Psoas muscle (tissue), 8 donors: ENCODE measurements around the gene RAD51B. TPM values are rescaled to one million over a fixed set of nuclear protein-coding genes. Genes with fewer than 3 reads are reported as not detected.

Source experiments
- ATAC-seq, 4 donors: fragments of 200-7000 bp; cut with Tn5 transposase; one replicate each; pipeline ENCODE4 v1.9.1; 2020; ENCODE audit warnings: moderate library complexity in 3 of 4, mild to moderate bottlenecking in 2 of 4
- DNase-seq, 2 donors: peaks; one replicate each; pipeline ENCODE4 v3.0.0-alpha.2; 2020
- H3K27ac ChIP-seq: fragments of 200-600 bp; one replicate; pipeline ENCODE4 v1.8.0; 2022
- H3K27me3 ChIP-seq, 3 donors: fragments of 200-600 bp in 1 of 3; one replicate each; pipeline versions ENCODE4 v1.6.1 to v1.8.0; 2013 to 2022; ENCODE audit warnings: low read length in 2 of 3, mild to moderate bottlenecking in 2 of 3, moderate library complexity in 1 of 3; ENCODE audit not compliant: insufficient read depth in 3 of 3
- H3K36me3 ChIP-seq, 2 donors: fragments of 200-600 bp in 1 of 2; one replicate each; pipeline versions ENCODE4 v1.6.1 to v1.8.0; 2013 to 2022; ENCODE audit warnings: low read depth in 1 of 2, mild to moderate bottlenecking in 1 of 2, moderate library complexity in 1 of 2; ENCODE audit not compliant: insufficient read depth in 1 of 2
- H3K4me1 ChIP-seq: fragments of 200-600 bp; one replicate; pipeline ENCODE4 v1.8.0; 2022
- H3K4me3 ChIP-seq: fragments of 200-600 bp; one replicate; pipeline ENCODE4 v1.8.0; 2022; ENCODE audit warnings: mild to moderate bottlenecking
- H3K9me3 ChIP-seq: fragments of 200-600 bp; one replicate; pipeline ENCODE4 v1.8.0; 2022
- WGBS, 3 donors: extraction: QIAGEN DNeasy Blood & Tissue Kit; methylation state at CpG; one replicate each; pipeline versions ENCODE4 v1.1.6 to v1.1.7; 2013; 5-methylcytosine and 5-hydroxymethylcytosine counted together
- intact Hi-C, 2 donors: fragments of 100-400 bp; cut with DNase I; formaldehyde crosslinking; loops; one replicate each; pipeline versions ENCODE4 v1.11.0 to v1.14.2; 2022
- polyA plus RNA-seq, 3 donors: library from polyadenylated mRNA; stranded (reverse); fragments of 200-250 nt; gene quantifications; one replicate each; pipeline ENCODE4 v1.2.3, GENCODE V29; 2013
- total RNA-seq, 4 donors: library from RNA; stranded (reverse); fragmentation: NEBNext Ultra II Directional in 2 of 4; extraction: Animal tissue kit (Norgen Biotek cat#: 25700) in 2 of 4; gene quantifications; one replicate each; pipeline versions ENCODE4 v1.2.1 to v1.2.4, GENCODE V29; 2021 to 2023
- TF ChIP-seq, protein P1 (sequence below): fragments of 200-600 bp; IDR thresholded peaks from one replicate; pipeline ENCODE4 v1.8.0; 2022; ENCODE audit warnings: antibody characterized with exemption
- donor health status: healthy with polysubstance abuse.
- donor health status: DM: no; HTN: no; CAD: no; lungs with moderate emphysema.
- donor health status: Bipolar disorder and iron deficiency.
- donor health status: healthy.
- donor health status: DM: yes; HTN: yes; CAD: no.
- donor health status: DM: no; HTN: no; CAD: no.
- donor health status: DM: no; HTN: no; CAD: no.
- donor health status: DM: yes; HTN: yes; CAD: no.

RAD51B gene
- total and polyA plus RNA-seq, 7 donors = 0.60 to 7.2 (median 2.2) TPM

DNA sequence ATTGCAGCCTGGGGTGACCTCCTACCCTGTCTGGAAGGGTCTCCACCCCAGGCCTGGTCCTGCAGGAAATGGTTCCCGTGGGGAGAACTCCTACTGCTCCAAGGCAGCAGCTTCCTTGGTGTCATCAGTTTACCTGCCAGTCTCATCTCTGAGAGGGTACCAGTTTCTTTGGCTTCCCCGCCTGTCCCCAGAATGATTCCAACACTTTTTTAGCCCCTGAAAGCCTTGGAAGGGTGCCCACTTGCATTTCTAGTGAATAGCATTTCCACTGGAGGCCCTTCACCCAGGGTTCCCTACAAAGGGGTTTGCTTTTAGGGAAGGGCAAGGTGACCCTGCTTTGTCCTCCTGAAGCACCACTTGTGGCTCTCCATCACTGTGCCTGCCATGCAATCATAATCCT lies 689.0 kb downstream of the RAD51B start:
- intact Hi-C loops = no loop called here
- no peak for DNase-seq
- Histone ChIP-seq H3K27ac (no peak overlapping the region), H3K36me3 (no peaks in the 10 kb centered on the region), H3K27me3 (no peaks in the 10 kb centered on the region), H3K9me3 (no peaks in the 10 kb centered on the region), H3K4me1 (peaks cover 3% of the 10 kb centered on the region), H3K4me3 (no peak overlapping the region)
- no peak for ATAC-seq
- TF ChIP-seq, protein P1, sequence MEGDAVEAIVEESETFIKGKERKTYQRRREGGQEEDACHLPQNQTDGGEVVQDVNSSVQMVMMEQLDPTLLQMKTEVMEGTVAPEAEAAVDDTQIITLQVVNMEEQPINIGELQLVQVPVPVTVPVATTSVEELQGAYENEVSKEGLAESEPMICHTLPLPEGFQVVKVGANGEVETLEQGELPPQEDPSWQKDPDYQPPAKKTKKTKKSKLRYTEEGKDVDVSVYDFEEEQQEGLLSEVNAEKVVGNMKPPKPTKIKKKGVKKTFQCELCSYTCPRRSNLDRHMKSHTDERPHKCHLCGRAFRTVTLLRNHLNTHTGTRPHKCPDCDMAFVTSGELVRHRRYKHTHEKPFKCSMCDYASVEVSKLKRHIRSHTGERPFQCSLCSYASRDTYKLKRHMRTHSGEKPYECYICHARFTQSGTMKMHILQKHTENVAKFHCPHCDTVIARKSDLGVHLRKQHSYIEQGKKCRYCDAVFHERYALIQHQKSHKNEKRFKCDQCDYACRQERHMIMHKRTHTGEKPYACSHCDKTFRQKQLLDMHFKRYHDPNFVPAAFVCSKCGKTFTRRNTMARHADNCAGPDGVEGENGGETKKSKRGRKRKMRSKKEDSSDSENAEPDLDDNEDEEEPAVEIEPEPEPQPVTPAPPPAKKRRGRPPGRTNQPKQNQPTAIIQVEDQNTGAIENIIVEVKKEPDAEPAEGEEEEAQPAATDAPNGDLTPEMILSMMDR = no peak
- WGBS, 3 donors = 75 to 99% (median 95%) methylated on average over 2 of the region's 2 CpGs

DNA sequence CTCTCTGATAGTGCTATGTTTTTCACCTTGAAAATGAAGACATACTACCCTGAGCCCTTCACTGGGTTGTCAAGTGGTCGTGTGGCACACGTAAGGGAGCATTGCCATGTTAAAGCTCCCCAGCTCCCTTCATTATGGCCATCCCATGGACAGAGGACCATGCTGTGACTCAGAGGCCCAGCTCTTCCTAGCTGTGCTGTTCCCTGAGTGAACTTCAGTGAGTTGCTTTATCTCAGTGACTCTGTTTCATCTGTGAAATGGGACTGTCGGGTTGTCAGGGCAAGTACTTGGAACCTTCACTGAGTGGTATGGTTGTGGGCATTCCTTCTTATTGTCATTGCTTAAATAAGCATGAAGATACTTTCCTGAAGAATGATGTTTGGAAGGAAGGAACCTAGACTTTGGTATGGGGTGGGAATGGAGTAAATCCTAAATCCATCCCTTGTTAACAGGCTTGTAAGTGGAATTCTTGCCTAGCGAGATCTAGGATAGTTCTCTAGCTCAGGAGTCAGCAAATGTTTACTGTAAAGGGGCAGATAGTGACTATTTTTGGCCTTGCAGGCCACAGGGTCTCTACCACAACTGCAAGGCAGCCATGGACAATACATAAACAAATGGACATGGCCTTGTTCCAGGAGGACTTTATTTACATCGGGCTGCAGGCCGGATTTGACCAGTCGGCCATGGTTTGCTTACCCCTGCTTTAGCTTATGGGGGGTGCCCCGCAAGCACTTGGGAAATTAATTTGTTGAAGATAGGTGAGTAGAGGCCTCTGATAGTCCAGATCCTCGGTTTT lies 689.8 kb downstream of the RAD51B start:
- ATAC-seq = no peak
- Histone ChIP-seq H3K4me3 (no peak overlapping the region), H3K27me3 (no peaks in the 10 kb centered on the region), H3K27ac (peak overlapping the region; percentile 16), H3K36me3 (no peaks in the 10 kb centered on the region), H3K4me1 (peaks cover 3% of the 10 kb centered on the region), H3K9me3 (no peaks in the 10 kb centered on the region)
- DNase-seq = no peak
- TF ChIP-seq, protein P1 = no peak
- WGBS, 3 donors = 83% methylated on average over 9 of the region's 9 CpGs
- intact Hi-C loops = no loop called here

DNA sequence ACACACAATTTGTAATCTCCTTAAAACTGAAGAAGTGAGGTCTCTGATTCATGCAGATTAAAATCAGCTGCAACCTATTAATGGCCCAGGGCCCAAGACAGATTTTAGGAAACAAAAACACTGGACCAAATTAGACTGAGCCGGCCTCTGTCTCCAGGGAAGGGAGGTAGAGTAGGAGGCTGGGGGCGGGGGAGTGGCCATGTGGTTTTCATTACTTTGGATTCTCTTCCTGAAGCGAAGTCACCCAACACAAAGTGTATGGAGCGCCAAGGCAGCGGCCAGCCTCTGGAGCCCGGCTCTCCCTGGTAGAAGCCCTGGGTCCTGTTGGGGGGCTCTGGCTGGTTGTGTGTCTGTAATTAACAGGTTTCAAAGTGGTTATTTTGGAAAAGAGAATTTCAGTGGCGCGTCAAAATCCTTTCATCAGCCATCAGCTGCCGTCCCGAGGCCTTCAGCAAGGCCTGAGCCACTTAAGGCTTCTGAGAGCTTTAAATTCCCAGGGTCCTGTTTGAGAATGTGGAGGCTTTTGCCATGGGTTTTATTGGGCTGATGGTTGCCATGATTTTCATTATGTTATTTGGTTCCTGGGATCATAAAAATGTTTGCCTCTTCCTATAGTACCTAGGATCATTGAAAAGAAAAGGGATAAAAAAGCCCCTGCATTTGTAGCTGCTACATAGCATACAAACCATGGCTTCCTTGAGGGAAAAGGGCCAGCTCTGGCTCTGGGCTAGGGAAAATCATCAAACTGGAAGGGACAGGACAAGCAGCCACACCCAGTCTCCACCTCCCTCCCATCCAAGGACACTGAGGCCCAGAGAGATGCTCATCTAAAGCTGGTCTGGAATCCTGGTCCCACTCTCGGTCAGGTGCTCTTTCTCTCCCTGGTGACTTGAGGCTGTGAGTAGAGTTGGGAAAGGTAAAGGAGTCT lies 690.9 kb downstream of the RAD51B start:
- no peaks in the 10 kb centered on the region for H3K36me3 ChIP-seq
- intact Hi-C loops = no loop called here
- H3K9me3 ChIP-seq = no peaks in the 10 kb centered on the region
- no peaks in the 10 kb centered on the region for H3K27me3 ChIP-seq
- ATAC-seq = peak in 1 of 4 donors; percentile 30
- peaks cover 3% of the 10 kb centered on the region for H3K4me1 ChIP-seq
- peak; percentile 58 to 67 for DNase-seq
- 69 to 81% (median 76%) methylated on average over 11 of the region's 11 CpGs for WGBS, 3 donors
- peak overlapping the region; percentile 16 for H3K27ac ChIP-seq
- no peak overlapping the region for H3K4me3 ChIP-seq
- TF ChIP-seq, protein P1 = no peak

DNA sequence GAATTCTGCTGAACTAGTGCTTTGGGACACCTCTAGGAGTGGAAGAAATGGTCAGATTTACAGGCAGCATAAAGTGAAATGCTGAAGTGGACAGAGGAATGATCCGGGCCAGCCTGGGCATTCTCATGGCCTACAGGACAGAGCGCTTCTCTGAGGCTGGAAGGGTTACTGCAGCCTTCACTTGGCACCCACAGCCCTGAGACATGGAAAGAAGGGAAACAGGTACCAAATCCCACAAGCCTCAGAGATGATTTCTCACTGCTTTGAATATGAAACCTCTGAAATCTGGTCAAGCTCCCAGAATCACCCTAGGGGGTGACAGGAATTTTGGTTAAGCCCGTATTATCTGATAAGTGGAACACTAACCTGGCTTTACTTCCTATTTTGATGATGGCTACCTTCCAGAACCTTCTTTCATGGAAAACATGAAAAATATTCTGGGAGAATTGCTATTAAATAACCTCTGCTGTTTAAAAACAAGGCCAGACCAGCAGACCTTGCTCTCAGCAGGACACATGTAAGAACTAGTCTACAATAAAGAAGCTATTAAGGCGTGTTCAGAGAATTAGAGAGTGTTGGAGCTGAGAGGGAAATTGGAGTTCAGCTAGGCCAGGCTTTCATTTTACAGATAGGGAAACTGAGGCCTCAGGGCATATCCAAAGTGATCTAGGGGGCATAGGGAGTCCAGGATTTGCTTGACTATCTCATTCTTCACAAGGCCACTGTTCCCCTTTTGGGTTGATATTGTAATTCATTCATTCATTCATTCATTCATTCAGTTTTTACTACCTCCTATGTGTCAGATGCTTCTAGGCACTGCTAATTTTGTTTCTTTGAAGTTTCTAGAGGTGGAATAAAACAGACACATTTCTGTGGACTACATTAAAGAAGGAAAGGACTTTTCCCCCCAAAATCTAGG lies 691.8 kb downstream of the RAD51B start:
- H3K9me3 ChIP-seq = no peaks in the 10 kb centered on the region
- H3K36me3 ChIP-seq = no peaks in the 10 kb centered on the region
- DNase-seq (no peak), ATAC-seq (no peak)
- TF ChIP-seq, protein P1 = no peak
- H3K4me3 ChIP-seq = no peak overlapping the region
- no peak overlapping the region for H3K27ac ChIP-seq
- intact Hi-C loops = no loop called here
- 78 to 81% (median 79%) methylated on average over 4 of the region's 4 CpGs for WGBS, 3 donors
- peaks cover 3% of the 10 kb centered on the region for H3K4me1 ChIP-seq
- H3K27me3 ChIP-seq = no peaks in the 10 kb centered on the region
